ENCODE results near the gene OR1N1.
"Not testable (repeated sequence)": the region's sequence is repeated elsewhere in the genome, so short reads cannot be mapped to it uniquely, and the experiment has no call there.

Gene OR1N1

GRCh38 chr9:122551371-122551770 lies 24.3 kb upstream of the OR1N1 start:
- no peak for DNase-seq (ENCODE audit: low read depth)
- TF ChIP-seq CTCF (IDR thresholded peaks at IDR 0.05; ENCODE audit: control insufficient read depth, insufficient read depth, low read depth, low read length, missing control alignments): no peak
- H3K4me3 ChIP-seq (ENCODE audit: control insufficient read depth, low read depth, low read length): no peak overlapping the region

- no peak overlapping the region for H3K4me3 ChIP-seq (ENCODE audit: control insufficient read depth, low read depth, low read length)
- no peak for DNase-seq (ENCODE audit: low read depth)
Observed at GRCh38 chr9:122546196-122546595, 19.1 kb upstream of the OR1N1 start.

GRCh38 chr9:122538757-122539156 lies 11.7 kb upstream of the OR1N1 start:
- no peak for TF ChIP-seq CTCF (IDR thresholded peaks at IDR 0.05; ENCODE audit: control insufficient read depth, insufficient read depth, low read depth, low read length, missing control alignments)
- H3K4me3 ChIP-seq (ENCODE audit: control insufficient read depth, low read depth, low read length): no peak overlapping the region
- DNase-seq (ENCODE audit: low read depth): no peak

More at GRCh38 chr9:122546196-122546595, 19.1 kb upstream of the OR1N1 start:
- no peak for TF ChIP-seq CTCF (IDR thresholded peaks at IDR 0.05; ENCODE audit: control insufficient read depth, insufficient read depth, low read depth, low read length, missing control alignments)

- DNase-seq (ENCODE audit: low read depth); H3K4me3 ChIP-seq (ENCODE audit: control insufficient read depth, low read depth, low read length): not testable (repeated sequence)
Observed at GRCh38 chr9:122537066-122537465, 10.0 kb upstream of the OR1N1 start.

GRCh38 chr9:122536134-122536533 lies 9.0 kb upstream of the OR1N1 start:
- H3K4me3 ChIP-seq (ENCODE audit: control insufficient read depth, low read depth, low read length): no peak overlapping the region
- no peak for TF ChIP-seq CTCF (IDR thresholded peaks at IDR 0.05; ENCODE audit: control insufficient read depth, insufficient read depth, low read depth, low read length, missing control alignments)
- no peak for DNase-seq (ENCODE audit: low read depth)

GRCh38 chr9:122531157-122531556 lies 4.1 kb upstream of the OR1N1 start:
- not testable (repeated sequence) for H3K4me3 ChIP-seq (ENCODE audit: control insufficient read depth, low read depth, low read length); DNase-seq (ENCODE audit: low read depth)

- TF ChIP-seq CTCF (IDR thresholded peaks at IDR 0.05; ENCODE audit: control insufficient read depth, insufficient read depth, low read depth, low read length, missing control alignments): no peak
- DNase-seq (ENCODE audit: low read depth): no peak
- H3K4me3 ChIP-seq (ENCODE audit: control insufficient read depth, low read depth, low read length): no peak overlapping the region
Observed at GRCh38 chr9:122526602-122527001, 491 bp downstream of the OR1N1 start.

- H3K4me3 ChIP-seq (ENCODE audit: control insufficient read depth, low read depth, low read length): no peak overlapping the region
- TF ChIP-seq CTCF (IDR thresholded peaks at IDR 0.05; ENCODE audit: control insufficient read depth, insufficient read depth, low read depth, low read length, missing control alignments): no peak
- DNase-seq (ENCODE audit: low read depth): no peak
Observed at GRCh38 chr9:122519376-122519775, 7.7 kb downstream of the OR1N1 start.
